Epithelial cell of esophagus (primary cell): Measurements from ENCODE around the gene RAB6C.
A peak's percentile ranks its signal among the peaks of the same experiment; 100 is the strongest.
"Not testable (repeated sequence)": the region's sequence is repeated elsewhere in the genome, so short reads cannot be mapped to it uniquely, and the experiment has no call there.

Experiments
- DNase-seq: peaks from one replicate; pipeline ENCODE4 v3.0.0; 2010; ENCODE audit warnings: low read depth
- H3K4me3 ChIP-seq: 2 replicates; pipeline ENCODE4 v1.5.1; 2011; ENCODE audit warnings: mild to moderate bottlenecking, low read length, control low read depth
- CTCF ChIP-seq: IDR thresholded peaks from 2 replicates; pipeline ENCODE4 v1.5.1; 2011; ENCODE audit warnings: low read depth, mild to moderate bottlenecking, low read length, control low read depth, inconsistent platforms; ENCODE audit not compliant: insufficient read depth; ENCODE audit errors: missing control alignments

RAB6C gene

GRCh38 chr2:129979629-129980155 is at the start of gene RAB6C:
Gene RAB6C, plus strand, starts transcription at chr2:129979666. Its CDS starts 450 bp downstream, at chr2:129980116.
- peak; percentile 4 for DNase-seq

GRCh38 chr2:129930451-129930850 is 49.0 kb upstream of the RAB6C start:
- DNase-seq: no peak
- H3K4me3 ChIP-seq: no peak overlapping the region
- no peak for TF ChIP-seq CTCF

More at GRCh38 chr2:129979629-129980155, at the start of gene RAB6C:
- H3K4me3 ChIP-seq: not testable (repeated sequence)

GRCh38 chr2:129933387-129933786 is 46.1 kb upstream of the RAB6C start:
- H3K4me3 ChIP-seq, DNase-seq: not testable (repeated sequence)

- no peak overlapping the region for H3K4me3 ChIP-seq
- no peak for TF ChIP-seq CTCF
- no peak for DNase-seq
Observed at GRCh38 chr2:129934044-129934822, 45.2 kb upstream of the RAB6C start.

- H3K4me3 ChIP-seq: no peak overlapping the region
- DNase-seq: no peak
- TF ChIP-seq CTCF: no peak
Observed at GRCh38 chr2:129935118-129935517, 44.3 kb upstream of the RAB6C start.

GRCh38 chr2:129936334-129936934 is 43.0 kb upstream of the RAB6C start:
- TF ChIP-seq CTCF: no peak
- H3K4me3 ChIP-seq: no peak overlapping the region
- DNase-seq: no peak

- H3K4me3 ChIP-seq, DNase-seq: not testable (repeated sequence)
Observed at GRCh38 chr2:129938850-129939471, 40.5 kb upstream of the RAB6C start.

GRCh38 chr2:129943456-129943855 is 36.0 kb upstream of the RAB6C start:
- not testable (repeated sequence) for DNase-seq

GRCh38 chr2:129945557-129945956 is 33.9 kb upstream of the RAB6C start:
- TF ChIP-seq CTCF: no peak
- DNase-seq: no peak

More at GRCh38 chr2:129943456-129943855, 36.0 kb upstream of the RAB6C start:
- H3K4me3 ChIP-seq: not testable (repeated sequence)

GRCh38 chr2:129947712-129948111 is 31.8 kb upstream of the RAB6C start:
- not testable (repeated sequence) for H3K4me3 ChIP-seq, DNase-seq

More at GRCh38 chr2:129945557-129945956, 33.9 kb upstream of the RAB6C start:
- H3K4me3 ChIP-seq: no peak overlapping the region

- not testable (repeated sequence) for DNase-seq, H3K4me3 ChIP-seq
Observed at GRCh38 chr2:129956171-129956570, 23.3 kb upstream of the RAB6C start.
